ENCODE data around the gene BCL11B.

The BCL11B gene

GRCh38 chr14:99271951-99272631 is at the start of gene BCL11B:
Gene BCL11B (minus strand): TSS chr14:99272197. CDS start chr14:99271218, 979 bp downstream.
- DNase-seq, result peak; percentile 91

GRCh38 chr14:99321236-99321925 is 49.4 kb upstream of the BCL11B start:
- DNase-seq, result no peak

- DNase-seq, result no peak
Observed at GRCh38 chr14:99320621-99321235, 48.7 kb upstream of the BCL11B start.

DNA sequence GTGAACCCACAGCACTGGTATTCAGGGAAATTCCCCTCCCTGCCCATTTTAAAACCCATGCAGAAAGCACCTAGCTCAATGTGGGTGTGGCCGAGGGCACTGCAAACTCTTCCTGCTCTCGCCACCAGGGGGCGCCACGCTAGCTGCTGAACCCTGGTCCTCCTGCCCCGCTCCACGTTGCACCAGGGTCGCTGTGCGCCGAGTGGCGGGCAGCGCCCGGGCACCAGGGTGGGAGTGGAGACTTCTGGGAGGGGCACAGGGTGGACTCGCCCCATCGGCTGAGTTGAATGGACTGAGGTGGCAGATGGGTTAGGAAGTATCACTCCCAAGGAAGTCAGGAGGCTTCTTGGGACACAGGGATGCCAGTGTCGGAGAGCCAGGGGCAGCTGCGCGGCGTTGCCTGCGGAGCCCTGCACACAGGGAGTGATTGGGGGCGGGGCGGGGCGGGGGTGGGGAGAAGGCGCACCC is 48.1 kb upstream of the BCL11B start:
- DNase-seq, result peak; percentile 67

GRCh38 chr14:99318959-99319295 is 46.9 kb upstream of the BCL11B start:
- no peak for DNase-seq

DNA sequence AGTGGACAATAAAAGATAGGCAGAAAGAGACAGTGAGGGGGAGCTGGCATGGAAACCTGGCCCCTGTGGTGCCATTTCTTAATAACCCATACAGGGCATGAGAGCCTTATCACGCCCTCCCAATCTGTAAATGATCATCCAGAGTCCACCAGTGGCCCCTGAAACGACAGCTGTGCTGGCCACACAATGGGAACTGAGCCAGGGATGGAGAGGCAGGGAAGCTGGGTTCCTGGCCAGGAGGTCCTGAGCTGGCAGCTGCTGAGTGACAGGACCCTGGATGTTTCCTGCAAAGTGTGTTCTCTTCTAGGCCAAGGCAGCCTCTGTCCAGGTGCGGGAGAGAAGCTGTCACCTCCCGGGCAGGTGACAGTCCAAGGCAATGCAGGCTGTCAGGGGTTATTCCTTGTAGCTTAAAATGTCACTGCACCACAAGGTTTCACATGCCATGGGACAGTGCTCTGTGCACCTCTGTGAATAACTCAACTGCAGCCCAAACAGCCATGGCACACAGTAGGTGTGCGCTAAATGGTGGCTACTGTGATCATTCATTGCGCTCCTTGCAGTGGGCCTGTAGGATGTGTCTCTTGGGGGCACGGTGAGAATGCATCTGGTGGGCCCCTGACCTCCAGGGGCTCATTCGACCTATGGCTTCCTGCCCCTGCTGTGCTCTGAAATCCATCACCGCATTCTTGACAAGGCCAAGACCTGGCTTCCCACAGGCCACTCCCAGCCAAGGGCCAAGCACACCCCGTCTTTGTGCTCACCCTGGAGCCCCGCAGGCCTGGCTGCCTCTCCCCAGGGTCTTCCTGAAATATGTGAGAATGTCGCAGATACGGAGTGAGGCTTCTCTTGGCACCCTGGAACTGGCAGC is 46.3 kb upstream of the BCL11B start:
- DNase-seq, result no peak

DNA sequence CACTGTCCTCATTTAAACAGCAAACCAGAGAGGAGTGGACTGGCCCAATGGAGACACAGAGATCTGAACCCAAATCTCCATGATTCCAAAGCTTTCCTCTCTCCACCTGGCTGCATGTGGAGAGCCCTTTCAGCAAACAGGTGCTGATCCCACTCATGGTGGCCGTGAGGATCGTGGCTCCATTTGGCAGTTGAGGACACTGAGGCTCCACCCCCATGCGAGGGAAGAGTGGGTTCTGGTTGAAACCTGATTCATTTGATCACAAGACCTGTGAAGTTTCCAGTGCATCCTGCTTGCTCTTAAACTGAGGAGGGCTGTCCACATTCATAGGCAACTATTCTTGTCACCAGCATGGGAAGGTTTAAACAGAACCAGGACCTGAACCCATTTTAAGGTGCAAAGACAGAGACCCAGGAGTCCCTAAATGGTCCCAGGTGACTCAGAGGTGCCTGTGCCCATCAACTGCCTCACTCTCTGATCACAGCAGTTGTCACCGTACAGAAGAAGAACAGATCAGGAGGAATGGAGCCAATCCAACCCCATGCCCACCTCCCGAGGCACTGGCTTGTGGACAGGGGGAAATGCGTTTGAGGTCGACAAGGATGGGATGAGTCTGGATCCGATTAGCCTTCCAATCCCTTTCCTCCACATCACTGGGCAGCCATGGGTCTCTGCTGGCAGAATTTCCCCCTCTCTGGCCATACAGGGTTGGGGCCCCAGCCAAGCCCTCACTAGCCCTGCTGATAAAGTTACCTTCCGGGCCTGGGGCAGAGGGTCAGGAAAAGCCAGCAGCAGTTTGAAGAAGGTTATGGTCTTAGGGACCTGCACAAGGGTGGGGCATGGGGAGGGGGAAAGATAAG is 45.5 kb upstream of the BCL11B start:
- DNase-seq, result no peak

- DNase-seq, result no peak
Observed at GRCh38 chr14:99316281-99317163, 44.5 kb upstream of the BCL11B start.

- no peak for DNase-seq
Observed at GRCh38 chr14:99315197-99315596, 43.2 kb upstream of the BCL11B start.

- no peak for DNase-seq
Observed at GRCh38 chr14:99314623-99315022, 42.6 kb upstream of the BCL11B start.

DNA sequence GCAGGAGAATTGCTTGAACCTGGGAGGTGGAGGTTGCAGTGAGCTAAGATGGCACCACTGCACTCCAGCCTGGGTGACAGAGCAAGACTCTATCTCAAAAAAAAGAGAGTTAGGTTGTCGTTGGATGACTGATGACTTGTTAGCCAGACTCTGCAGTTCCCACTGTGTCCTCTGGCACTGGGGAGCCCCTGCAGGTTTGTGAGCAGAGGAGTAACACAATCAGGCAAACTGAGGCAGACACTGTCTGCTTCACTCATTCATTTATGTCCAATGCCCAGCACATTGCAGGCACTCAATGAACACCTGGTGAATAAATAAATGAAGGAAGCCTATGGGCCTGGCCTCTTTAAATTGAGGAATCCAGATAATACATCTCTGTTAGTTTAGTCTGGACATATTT is 41.2 kb upstream of the BCL11B start:
- no peak for DNase-seq

GRCh38 chr14:99312106-99312505 is 40.1 kb upstream of the BCL11B start:
- no peak for DNase-seq

DNA sequence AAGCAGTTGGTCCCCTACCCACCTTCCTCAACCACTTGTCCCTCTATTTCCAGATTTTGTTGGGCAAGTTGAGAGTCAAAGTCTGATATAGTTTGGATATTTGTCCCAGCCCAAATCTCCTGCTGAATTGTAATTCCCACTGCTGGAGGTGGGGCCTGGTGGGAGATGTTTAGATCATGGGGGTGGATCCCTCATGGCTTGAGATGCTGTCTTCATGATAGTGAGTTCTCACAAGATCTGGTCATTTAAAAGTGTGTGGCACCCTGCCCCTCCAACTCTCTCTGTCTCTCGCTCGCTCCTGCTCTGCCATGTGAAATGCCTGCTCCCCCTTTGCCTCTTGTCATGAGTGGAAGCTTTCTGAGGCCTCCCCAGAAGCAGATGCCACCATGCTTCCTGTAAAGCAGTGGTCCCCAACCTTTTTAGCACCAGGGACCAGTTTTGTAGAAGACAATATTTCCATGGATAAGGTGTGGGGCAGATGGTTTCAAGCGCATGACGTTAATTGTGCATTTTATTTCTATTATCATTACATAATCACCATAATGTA is 37.3 kb upstream of the BCL11B start:
- DNase-seq, result no peak

DNA sequence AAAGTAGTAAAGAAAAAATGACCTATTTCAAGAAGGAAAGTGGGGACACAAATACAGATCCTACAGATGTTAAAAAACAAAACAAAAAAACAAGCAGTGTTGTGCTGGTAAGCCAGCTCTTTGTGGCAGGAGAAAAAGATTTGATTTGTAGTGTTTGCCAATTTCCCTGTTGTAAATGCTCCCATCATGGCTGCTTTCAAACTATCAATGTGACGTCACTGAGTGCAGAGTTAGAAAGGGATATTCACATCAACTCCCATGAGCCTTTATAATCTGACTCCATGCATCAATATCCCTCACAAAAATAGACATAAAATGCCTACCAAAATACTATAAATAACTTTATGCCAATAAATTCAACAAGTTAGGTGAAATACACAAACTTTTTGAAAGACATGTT is 32.2 kb upstream of the BCL11B start:
- no peak for DNase-seq

GRCh38 chr14:99300190-99300589 is 28.2 kb upstream of the BCL11B start:
- no peak for DNase-seq

GRCh38 chr14:99296517-99296916 is 24.5 kb upstream of the BCL11B start:
- DNase-seq, result no peak

DNA sequence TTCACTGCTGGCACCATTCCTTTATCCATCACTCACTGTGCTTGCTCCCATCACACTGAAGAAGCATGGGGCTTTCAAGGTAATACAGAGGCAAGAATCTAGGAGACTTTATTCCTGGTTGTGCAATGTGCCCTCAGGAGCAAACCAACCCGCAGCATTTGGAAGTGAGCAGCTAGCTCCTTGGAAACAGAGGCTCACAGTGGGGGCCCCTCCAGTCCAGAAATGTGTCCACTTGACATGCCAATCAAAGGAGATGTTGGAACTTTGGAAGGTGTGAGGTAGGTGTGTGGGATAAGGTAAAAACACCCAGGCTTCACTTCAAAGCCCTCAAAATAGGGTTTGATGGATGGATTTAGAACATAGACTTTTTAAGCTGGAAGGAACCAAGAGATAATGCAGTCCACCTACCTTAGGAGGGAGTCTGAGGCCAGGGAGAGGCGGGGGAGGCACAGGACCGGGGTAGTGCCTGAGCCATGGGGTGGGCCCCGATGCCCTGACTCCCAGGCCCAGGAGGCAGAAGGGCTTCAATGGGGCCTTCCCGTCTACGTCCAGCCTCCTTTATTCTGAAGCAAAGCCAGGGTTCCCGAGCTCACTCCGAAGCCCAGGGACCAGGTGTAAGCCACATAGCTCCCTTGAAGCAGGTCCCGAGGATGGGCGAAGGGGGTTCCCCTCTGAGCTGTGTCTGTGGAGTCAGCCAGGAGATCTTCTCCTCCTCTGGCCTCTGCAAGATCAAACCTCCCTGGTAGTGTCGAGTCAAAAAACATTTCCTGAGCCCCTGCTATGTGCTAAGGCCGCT is 17.6 kb upstream of the BCL11B start:
- DNase-seq, result no peak

GRCh38 chr14:99288948-99289347 is 17.0 kb upstream of the BCL11B start:
- DNase-seq, result no peak

DNA sequence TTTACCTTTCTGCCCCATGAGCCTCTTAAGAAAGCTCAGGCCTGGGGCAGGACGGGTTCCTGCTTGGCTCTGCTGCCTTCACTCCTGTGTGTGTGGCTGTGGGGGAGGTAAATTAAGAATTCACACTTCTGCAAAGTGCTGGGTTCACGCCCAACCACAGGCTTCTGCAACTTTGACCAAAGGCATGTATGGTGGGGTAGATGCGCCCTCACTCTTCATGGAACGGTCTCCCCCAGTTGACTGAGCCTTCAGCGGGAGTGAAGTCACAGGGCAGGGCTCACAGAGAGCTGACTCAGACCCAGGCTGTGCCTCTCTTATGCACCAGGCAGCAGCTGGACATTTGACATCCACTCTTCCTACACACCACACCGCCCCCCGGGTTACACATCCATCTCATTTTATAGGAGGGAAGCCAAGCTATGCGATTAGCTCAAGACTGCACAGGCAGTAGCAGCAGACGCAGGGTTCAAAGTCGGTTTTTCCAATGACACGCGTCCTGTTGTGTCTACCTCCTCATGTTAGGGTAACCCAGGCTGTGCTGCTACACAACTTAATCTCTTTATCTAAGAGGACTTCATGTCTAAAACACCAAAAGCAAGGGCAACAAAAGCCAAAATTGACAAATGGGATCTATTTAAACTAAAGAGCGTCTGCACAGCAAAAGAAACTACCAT is 15.4 kb upstream of the BCL11B start:
- no peak for DNase-seq

Data from retina (tissue), 1 donor.